SK-N-SH (cell line): ENCODE data around the gene YTHDF1.

Experiments
- MEF2A ChIP-seq: IDR thresholded peaks from 2 replicates; pipeline ENCODE4 v1.4.0; 2012; ENCODE audit warnings: low read depth, borderline replicate concordance
- NRF1 ChIP-seq: IDR thresholded peaks from 2 replicates; pipeline ENCODE4 v1.6.1; 2012; ENCODE audit warnings: low read depth, mild to moderate bottlenecking, low read length
- RXRA ChIP-seq: IDR thresholded peaks from 2 replicates; pipeline ENCODE4 v1.4.0; 2012; ENCODE audit warnings: low read depth, mild to moderate bottlenecking, borderline replicate concordance
- SMC3 ChIP-seq: IDR thresholded peaks from 2 replicates; pipeline ENCODE4 v1.6.1; 2012; ENCODE audit warnings: low read depth, low read length, improper control_type of control experiment
- YY1 ChIP-seq: IDR thresholded peaks from 2 replicates; pipeline ENCODE4 v1.4.0; 2012; ENCODE audit warnings: low read depth, mild to moderate bottlenecking
- TF ChIP-seq, protein P1 (sequence below): fragments of 200-600 bp; sonication (generic); IDR thresholded peaks from 2 replicates; pipeline ENCODE4 v1.6.1; 2017; ENCODE audit warnings: antibody characterized with exemption, mild to moderate bottlenecking, moderate library complexity

DNA sequence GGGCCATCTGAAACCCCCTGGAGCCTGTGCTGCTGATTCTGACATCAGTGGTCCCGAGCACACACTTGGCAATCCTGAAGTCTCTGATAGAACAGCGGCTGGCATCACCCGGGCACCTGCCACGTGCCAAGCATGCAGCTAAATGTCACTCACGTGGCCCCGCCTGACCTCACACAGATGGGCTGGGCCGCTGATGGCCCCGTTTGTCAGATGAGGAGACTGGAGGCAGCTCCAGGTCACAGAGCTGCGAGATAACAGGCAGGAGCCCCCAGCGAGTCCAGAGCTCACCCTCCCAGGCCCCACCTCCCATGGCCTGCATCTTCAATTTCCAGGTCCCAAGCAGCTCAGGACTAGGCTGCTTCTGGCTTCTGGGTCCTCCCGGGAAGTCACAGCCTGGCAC is 67.2 kb downstream of the YTHDF1 start:
- TF ChIP-seq YY1 (no peak), SMC3 (no peak), MEF2A (no peak), RXRA (no peak), NRF1 (no peak)
- TF ChIP-seq, protein P1, sequence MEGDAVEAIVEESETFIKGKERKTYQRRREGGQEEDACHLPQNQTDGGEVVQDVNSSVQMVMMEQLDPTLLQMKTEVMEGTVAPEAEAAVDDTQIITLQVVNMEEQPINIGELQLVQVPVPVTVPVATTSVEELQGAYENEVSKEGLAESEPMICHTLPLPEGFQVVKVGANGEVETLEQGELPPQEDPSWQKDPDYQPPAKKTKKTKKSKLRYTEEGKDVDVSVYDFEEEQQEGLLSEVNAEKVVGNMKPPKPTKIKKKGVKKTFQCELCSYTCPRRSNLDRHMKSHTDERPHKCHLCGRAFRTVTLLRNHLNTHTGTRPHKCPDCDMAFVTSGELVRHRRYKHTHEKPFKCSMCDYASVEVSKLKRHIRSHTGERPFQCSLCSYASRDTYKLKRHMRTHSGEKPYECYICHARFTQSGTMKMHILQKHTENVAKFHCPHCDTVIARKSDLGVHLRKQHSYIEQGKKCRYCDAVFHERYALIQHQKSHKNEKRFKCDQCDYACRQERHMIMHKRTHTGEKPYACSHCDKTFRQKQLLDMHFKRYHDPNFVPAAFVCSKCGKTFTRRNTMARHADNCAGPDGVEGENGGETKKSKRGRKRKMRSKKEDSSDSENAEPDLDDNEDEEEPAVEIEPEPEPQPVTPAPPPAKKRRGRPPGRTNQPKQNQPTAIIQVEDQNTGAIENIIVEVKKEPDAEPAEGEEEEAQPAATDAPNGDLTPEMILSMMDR, result no peak
